ENCODE results near the gene ASXL1. TPM values are rescaled to one million over a fixed set of nuclear protein-coding genes. Genes with fewer than 3 reads are reported as not detected.

The ASXL1 gene
- total and polyA plus RNA-seq, 9 of the 15 experiments (the other 6 are each of a cell fraction or from before 2014, with no cell fraction given), result 6.5 to 65.3 (median 32.3) TPM

DNA sequence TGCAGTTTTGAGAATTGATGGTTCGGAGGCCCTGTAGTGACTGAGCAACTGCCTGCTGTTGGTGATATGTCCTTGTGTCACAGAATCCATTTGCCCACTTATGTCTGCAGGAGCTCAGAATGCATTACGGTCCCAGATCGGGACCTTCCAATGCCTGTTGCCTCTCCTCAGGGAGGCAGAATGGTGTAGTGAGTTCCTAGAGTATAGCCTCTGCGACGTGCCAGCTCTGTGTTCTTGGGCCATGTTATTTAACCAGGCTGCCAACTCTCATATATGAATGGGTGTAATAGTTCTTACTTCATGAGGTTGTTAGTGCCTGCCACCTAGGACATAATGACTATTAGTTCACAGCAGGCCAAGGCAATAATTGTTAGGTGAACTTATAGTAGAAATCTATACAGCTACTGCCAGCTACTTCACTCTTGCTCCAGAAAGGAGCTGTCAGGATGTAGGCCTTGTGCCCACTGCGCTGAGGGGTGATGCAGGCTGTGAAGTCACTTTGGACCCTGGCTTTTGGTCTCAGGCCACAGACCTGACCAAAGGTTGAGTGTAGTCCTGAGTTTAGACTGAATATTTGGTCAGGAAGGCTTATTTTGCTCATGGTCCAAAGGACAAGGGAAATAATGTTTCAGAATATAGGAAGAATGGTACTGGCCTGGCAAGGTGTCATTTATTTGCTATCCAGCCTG is 82.1 kb downstream of the ASXL1 start:
- H3K36me3 ChIP-seq (ENCODE audit: control insufficient read depth, insufficient read depth, low read length), result peaks cover 78% of the 10 kb centered on the region
- no peak for DNase-seq (ENCODE audit: extremely low read depth in 1 of 4, low spot score in 3 of 4)

DNA sequence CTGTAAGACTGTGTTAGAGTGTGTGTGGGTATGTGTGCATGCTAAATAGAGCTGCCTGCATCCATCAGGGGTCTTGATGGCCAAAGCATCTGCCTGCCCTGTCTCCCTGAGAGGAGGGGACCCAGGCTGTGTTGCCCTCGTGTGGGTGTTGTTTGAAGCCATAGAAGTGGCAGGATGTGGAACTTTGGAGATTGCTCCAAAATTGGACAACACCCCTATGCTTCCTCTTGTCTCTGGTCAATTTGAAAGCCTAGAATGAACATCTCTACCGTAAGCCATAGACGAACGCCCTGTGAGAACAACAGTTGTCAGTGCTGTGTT is 82.6 kb downstream of the ASXL1 start:
- Histone ChIP-seq H3K4me1 (replicated peaks in 1 of 2; ENCODE audit: control insufficient read depth in 2 of 2, insufficient read depth in 2 of 2, low read length in 2 of 2) (peaks cover 0 to 5% of the 10 kb centered on the region in 2 experiments; a peak in 2 of 5 replicates), H4K20me1 (replicated peaks; ENCODE audit: control insufficient read depth, insufficient read depth, low read length) (peaks cover 9% of the 10 kb centered on the region; the same call in 1 of the 2 replicates), H3K27ac (ENCODE audit: extremely low read depth, low read depth, low read length) (no peak overlapping the region), H3K9me1 (ENCODE audit: control insufficient read depth, insufficient read depth, low read length) (no peaks in the 10 kb centered on the region), H3K36me3 (ENCODE audit: control insufficient read depth, insufficient read depth, low read length) (peaks cover 78% of the 10 kb centered on the region), H3K4me2 (ENCODE audit: insufficient read depth, low read length) (no peak overlapping the region), H2AFZ (ENCODE audit: low read depth, low read length) (no peak overlapping the region), H3K79me2 (ENCODE audit: control insufficient read depth, insufficient read depth, low read length) (no peaks in the 10 kb centered on the region), H3K4me3 (no peak overlapping the region), H3K9ac (ENCODE audit: insufficient read depth in 1 of 2, low read depth in 2 of 2, low read length in 2 of 2) (no peak overlapping the region), H3K27me3 (ENCODE audit: control insufficient read depth in 2 of 2, insufficient read depth in 2 of 2, low read length in 2 of 2) (no peaks in the 10 kb centered on the region), H3K9me3 (replicated peaks; ENCODE audit: control insufficient read depth, insufficient read depth, low read depth, low read length) (no peaks in the 10 kb centered on the region)
- BruUV-seq (replicated peaks), result no TSS peak
- FAIRE-seq, result peak; percentile 26
- in situ Hi-C loops (cut with MboI), result no loop called here
- ChIA-PET POLR2A (interaction anchor here (0.6 kb wide), 1 partner anchor 134 kb away, joined by 3 read pairs; no protein-coding TSS in a partner anchor), CTCF (ENCODE audit: low intra/inter-chr PET ratio) (no interaction called here)
- no peak for DNase-seq (ENCODE audit: extremely low read depth in 1 of 4, low spot score in 3 of 4)
- no peak for ATAC-seq
- intact Hi-C loops (cut with micrococcal nuclease), result no loop called here
- WGBS (ENCODE audit: insufficient coverage, low coverage, missing lambda C conversion rate), result 80% methylated on average over 4 of the region's 4 CpGs
- TF ChIP-seq PTTG1 (tag; IDR thresholded peaks at IDR 0.05; ENCODE audit: low read depth), result no peak
- no peak for TF ChIP-seq ZNF639 (CRISPR knock-in tag; conservative IDR thresholded peaks at IDR 0.05 in 1 of 2, IDR thresholded peaks at IDR 0.05 in 1 of 2)
- TF ChIP-seq TFE3 (CRISPR knock-in tag; IDR thresholded peaks at IDR 0.05), result no peak
- TF ChIP-seq FIP1L1 (IDR thresholded peaks at IDR 0.05; ENCODE audit: low read depth, low read length, poor library complexity, severe bottlenecking), result no peak
- TF ChIP-seq ETV1 (tag; conservative IDR thresholded peaks at IDR 0.05; ENCODE audit: low read depth), result no peak
- TF ChIP-seq DACH1 (IDR thresholded peaks at IDR 0.05; ENCODE audit: partially characterized antibody), result no peak
- no peak for TF ChIP-seq CEBPG (CRISPR knock-in tag; IDR thresholded peaks at IDR 0.05)
- TF ChIP-seq CEBPG (tag; conservative IDR thresholded peaks at IDR 0.05 in 1 of 2, IDR thresholded peaks at IDR 0.05 in 1 of 2), result no peak
- TF ChIP-seq ELK1 (CRISPR knock-in tag; IDR thresholded peaks at IDR 0.05), result no peak

More for the DNA sequence above, 82.1 kb downstream of the ASXL1 start:
- Histone ChIP-seq H4K20me1 (replicated peaks; ENCODE audit: control insufficient read depth, insufficient read depth, low read length) (peaks cover 9% of the 10 kb centered on the region; the same call in 1 of the 2 replicates), H3K4me1 (replicated peaks in 1 of 2; ENCODE audit: control insufficient read depth in 2 of 2, insufficient read depth in 2 of 2, low read length in 2 of 2) (peaks cover 0 to 3% of the 10 kb centered on the region in 2 experiments; a peak in 1 of 5 replicates), H3K4me2 (ENCODE audit: insufficient read depth, low read length) (no peak overlapping the region), H3K27me3 (ENCODE audit: control insufficient read depth in 2 of 2, insufficient read depth in 2 of 2, low read length in 2 of 2) (no peaks in the 10 kb centered on the region), H2AFZ (ENCODE audit: low read depth, low read length) (no peak overlapping the region), H3K27ac (ENCODE audit: extremely low read depth, low read depth, low read length) (no peak overlapping the region), H3K9me3 (replicated peaks; ENCODE audit: control insufficient read depth, insufficient read depth, low read depth, low read length) (no peaks in the 10 kb centered on the region), H3K79me2 (ENCODE audit: control insufficient read depth, insufficient read depth, low read length) (no peaks in the 10 kb centered on the region), H3K9ac (ENCODE audit: insufficient read depth in 1 of 2, low read depth in 2 of 2, low read length in 2 of 2) (no peak overlapping the region), H3K4me3 (no peak overlapping the region), H3K9me1 (ENCODE audit: control insufficient read depth, insufficient read depth, low read length) (no peaks in the 10 kb centered on the region)
- intact Hi-C loops (cut with micrococcal nuclease), result no loop called here
- in situ Hi-C loops (cut with MboI), result no loop called here
- WGBS (ENCODE audit: insufficient coverage, low coverage, missing lambda C conversion rate), result 77% methylated on average over 6 of the region's 6 CpGs
- ATAC-seq, result no peak
- peak; percentile 7 for TF ChIP-seq POLR2B (IDR thresholded peaks at IDR 0.05; ENCODE audit: low read depth, partially characterized antibody)
- no peak for TF ChIP-seq GATA2 (CRISPR knock-in tag; IDR thresholded peaks at IDR 0.05)
- no peak for TF ChIP-seq BCL6 (CRISPR knock-in tag; IDR thresholded peaks at IDR 0.05)
- CTCF ChIA-PET (ENCODE audit: low intra/inter-chr PET ratio), result no interaction called here
- no TSS peak for BruUV-seq (replicated peaks)
- POLR2A ChIA-PET, result interaction anchor here (0.6 to 1.4 kb wide), 3 partner anchors 108 to 187 kb away, joined by 3 read pairs; no protein-coding TSS in a partner anchor
- no peak for FAIRE-seq
